Nephron progenitor cell (in vitro differentiated cells): Measurements from ENCODE around the gene ATF7.
"Not testable (repeated sequence)": the region's sequence is repeated elsewhere in the genome, so short reads cannot be mapped to it uniquely, and the experiment has no call there.

Source experiments
- DNase-seq: peaks from one replicate; pipeline ENCODE4 v3.0.0; 2021
- H3K27ac Mint-ChIP-seq: 2 replicates; pipeline ENCODE4 v1.8.0; 2021; ENCODE audit warnings: mild to moderate bottlenecking, moderate library complexity, mixed read lengths
- H3K27me3 Mint-ChIP-seq: 2 replicates; pipeline ENCODE4 v1.8.0; 2021; ENCODE audit warnings: mild to moderate bottlenecking, low read depth, mixed read lengths; ENCODE audit not compliant: poor library complexity
- H3K36me3 Mint-ChIP-seq: 2 replicates; pipeline ENCODE4 v1.8.0; 2021; ENCODE audit warnings: low read depth, mixed read lengths
- H3K4me1 Mint-ChIP-seq: 2 replicates; pipeline ENCODE4 v1.8.0; 2021; ENCODE audit warnings: mixed read lengths
- H3K4me3 Mint-ChIP-seq: 2 replicates; pipeline ENCODE4 v1.8.0; 2021; ENCODE audit warnings: mild to moderate bottlenecking, moderate library complexity, mixed read lengths
- H3K9me3 Mint-ChIP-seq: 2 replicates; pipeline ENCODE4 v1.8.0; 2021; ENCODE audit warnings: mild to moderate bottlenecking, moderate library complexity, mixed read lengths
- TF ChIP-seq, protein P1 (sequence below): fragments of 200-600 bp; sonication (generic); IDR thresholded peaks from 2 replicates; pipeline ENCODE4 v1.5.0; 2021; ENCODE audit warnings: antibody characterized with exemption

ATF7 gene

DNA sequence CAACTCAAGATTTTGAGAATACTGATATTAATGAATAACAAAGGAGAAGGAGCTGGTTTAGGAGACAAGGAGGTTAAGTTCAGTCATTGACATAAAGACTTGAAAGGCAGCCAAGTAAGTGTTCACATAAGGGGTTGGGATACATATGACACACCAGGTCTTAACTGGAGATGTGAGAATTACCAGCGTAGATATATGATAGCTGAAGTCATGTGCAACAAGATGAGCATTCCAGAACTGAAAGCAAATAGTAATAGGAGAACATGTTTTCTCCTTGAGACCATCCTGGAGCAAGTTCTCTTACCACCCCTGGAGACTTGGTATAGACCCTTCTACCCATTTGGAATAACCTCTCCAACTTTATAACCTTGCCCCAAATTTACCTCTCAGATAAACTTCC lies 75.6 kb downstream of the ATF7 start:
- H3K4me3 Mint-ChIP-seq = no peak overlapping the region
- DNase-seq = no peak
- no peak overlapping the region for H3K27ac Mint-ChIP-seq

GRCh38 chr12:53550131-53550530 lies 76.1 kb downstream of the ATF7 start:
- peaks cover 38% of the 10 kb centered on the region for H3K4me1 Mint-ChIP-seq
- not testable (repeated sequence) for H3K27ac Mint-ChIP-seq, H3K27me3 Mint-ChIP-seq, H3K9me3 Mint-ChIP-seq, DNase-seq, H3K4me3 Mint-ChIP-seq
- peaks cover 29% of the 10 kb centered on the region for H3K36me3 Mint-ChIP-seq

More for the DNA sequence above, 75.6 kb downstream of the ATF7 start:
- TF ChIP-seq, protein P1, sequence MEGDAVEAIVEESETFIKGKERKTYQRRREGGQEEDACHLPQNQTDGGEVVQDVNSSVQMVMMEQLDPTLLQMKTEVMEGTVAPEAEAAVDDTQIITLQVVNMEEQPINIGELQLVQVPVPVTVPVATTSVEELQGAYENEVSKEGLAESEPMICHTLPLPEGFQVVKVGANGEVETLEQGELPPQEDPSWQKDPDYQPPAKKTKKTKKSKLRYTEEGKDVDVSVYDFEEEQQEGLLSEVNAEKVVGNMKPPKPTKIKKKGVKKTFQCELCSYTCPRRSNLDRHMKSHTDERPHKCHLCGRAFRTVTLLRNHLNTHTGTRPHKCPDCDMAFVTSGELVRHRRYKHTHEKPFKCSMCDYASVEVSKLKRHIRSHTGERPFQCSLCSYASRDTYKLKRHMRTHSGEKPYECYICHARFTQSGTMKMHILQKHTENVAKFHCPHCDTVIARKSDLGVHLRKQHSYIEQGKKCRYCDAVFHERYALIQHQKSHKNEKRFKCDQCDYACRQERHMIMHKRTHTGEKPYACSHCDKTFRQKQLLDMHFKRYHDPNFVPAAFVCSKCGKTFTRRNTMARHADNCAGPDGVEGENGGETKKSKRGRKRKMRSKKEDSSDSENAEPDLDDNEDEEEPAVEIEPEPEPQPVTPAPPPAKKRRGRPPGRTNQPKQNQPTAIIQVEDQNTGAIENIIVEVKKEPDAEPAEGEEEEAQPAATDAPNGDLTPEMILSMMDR = no peak
- Mint-ChIP-seq H3K27me3 (peaks cover 5% of the 10 kb centered on the region), H3K4me1 (peaks cover 38% of the 10 kb centered on the region), H3K36me3 (peaks cover 29% of the 10 kb centered on the region), H3K9me3 (no peaks in the 10 kb centered on the region)

GRCh38 chr12:53548354-53548753 lies 77.8 kb downstream of the ATF7 start:
- H3K9me3 Mint-ChIP-seq, DNase-seq, H3K4me3 Mint-ChIP-seq, H3K27ac Mint-ChIP-seq, H3K27me3 Mint-ChIP-seq: not testable (repeated sequence)
- Mint-ChIP-seq H3K4me1 (peaks cover 42% of the 10 kb centered on the region), H3K36me3 (peaks cover 31% of the 10 kb centered on the region)

- peak; percentile 38 for DNase-seq
- Mint-ChIP-seq H3K27ac (peak overlapping the region; percentile 87), H3K4me3 (no peak overlapping the region)
Measured at GRCh38 chr12:53543539-53543938, 82.6 kb downstream of the ATF7 start.

GRCh38 chr12:53539526-53539925 lies 86.7 kb downstream of the ATF7 start:
- no peak for DNase-seq
- Mint-ChIP-seq H3K4me1 (peaks cover 22% of the 10 kb centered on the region), H3K27me3 (no peaks in the 10 kb centered on the region), H3K27ac (no peak overlapping the region), H3K9me3 (no peaks in the 10 kb centered on the region), H3K4me3 (no peak overlapping the region), H3K36me3 (peaks cover 59% of the 10 kb centered on the region)
- TF ChIP-seq, protein P1 = no peak

More at GRCh38 chr12:53543539-53543938, 82.6 kb downstream of the ATF7 start:
- peaks cover 40% of the 10 kb centered on the region for H3K36me3 Mint-ChIP-seq
- no peaks in the 10 kb centered on the region for H3K9me3 Mint-ChIP-seq
- peaks cover 2% of the 10 kb centered on the region for H3K27me3 Mint-ChIP-seq
- TF ChIP-seq, protein P1 = peak; percentile 69
- peaks cover 16% of the 10 kb centered on the region for H3K4me1 Mint-ChIP-seq

DNA sequence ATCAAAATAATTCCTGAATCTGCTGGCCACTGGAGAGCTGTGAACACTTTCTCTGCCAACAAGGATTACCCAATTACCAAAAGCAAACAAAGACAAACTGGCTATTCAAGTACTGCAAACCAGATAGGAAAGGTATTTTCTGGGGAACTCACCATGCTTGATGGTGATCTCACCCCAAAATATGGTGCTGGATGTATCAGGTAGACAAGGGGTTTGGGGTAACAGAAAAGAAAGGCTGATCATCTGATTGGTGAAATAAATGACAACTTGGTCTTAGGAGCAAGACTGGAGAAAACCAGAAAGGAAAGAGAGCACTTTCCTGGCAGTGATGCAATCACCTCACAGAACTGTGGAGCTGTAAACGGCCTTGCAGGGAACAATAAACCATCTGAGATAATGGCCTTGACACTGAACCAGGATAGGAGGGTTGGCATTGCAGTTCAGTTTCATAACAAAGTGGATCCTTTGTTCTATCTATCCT lies 87.9 kb downstream of the ATF7 start:
- TF ChIP-seq, protein P1 = no peak
- no peaks in the 10 kb centered on the region for H3K27me3 Mint-ChIP-seq
- no peaks in the 10 kb centered on the region for H3K9me3 Mint-ChIP-seq
- H3K4me3 Mint-ChIP-seq = no peak overlapping the region
- no peak for DNase-seq
- H3K27ac Mint-ChIP-seq = no peak overlapping the region
- peaks cover 11% of the 10 kb centered on the region for H3K4me1 Mint-ChIP-seq
- H3K36me3 Mint-ChIP-seq = peaks cover 65% of the 10 kb centered on the region

DNA sequence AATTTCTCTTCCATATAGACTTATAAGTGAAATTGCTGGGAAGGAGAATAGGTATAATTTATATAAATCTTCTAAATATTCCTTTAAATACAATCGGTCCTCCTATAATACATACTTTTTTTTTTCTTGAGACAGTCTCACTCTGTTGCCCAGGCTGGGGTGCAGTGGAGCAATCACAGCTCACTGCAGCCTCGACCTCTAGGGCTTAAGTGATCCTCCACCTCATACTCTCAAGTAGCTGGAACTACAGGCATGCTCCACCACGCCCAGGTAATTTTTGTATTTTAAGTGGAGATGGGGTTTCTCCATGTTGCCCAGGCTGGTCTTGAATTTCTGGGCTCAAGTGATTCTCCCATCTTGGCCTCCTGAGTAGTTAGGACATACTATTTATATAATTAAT lies 89.2 kb downstream of the ATF7 start:
- no peaks in the 10 kb centered on the region for H3K9me3 Mint-ChIP-seq
- no peak overlapping the region for H3K4me3 Mint-ChIP-seq
- TF ChIP-seq, protein P1 = no peak
- no peak for DNase-seq
- H3K4me1 Mint-ChIP-seq = peaks cover 10% of the 10 kb centered on the region
- H3K27ac Mint-ChIP-seq = no peak overlapping the region
- H3K27me3 Mint-ChIP-seq = no peaks in the 10 kb centered on the region
- peaks cover 69% of the 10 kb centered on the region for H3K36me3 Mint-ChIP-seq
